Skeletal muscle satellite cell (primary cell): ENCODE results near the gene CFAP77.

ENCODE experiments used
- H3K27me3 ChIP-seq: 2 replicates; pipeline ENCODE4 v1.7.0; 2013; ENCODE audit warnings: low read length; ENCODE audit not compliant: control insufficient read depth, insufficient read depth
- H3K36me3 ChIP-seq: 2 replicates; pipeline ENCODE4 v1.7.0; 2013; ENCODE audit warnings: mild to moderate bottlenecking, control low read depth, low read length; ENCODE audit not compliant: insufficient read depth
- H3K4me1 ChIP-seq: 2 replicates; pipeline ENCODE4 v1.7.0; 2013; ENCODE audit warnings: low read length; ENCODE audit not compliant: control insufficient read depth, insufficient read depth
- H3K4me2 ChIP-seq: 2 replicates; pipeline ENCODE4 v1.7.0; 2013; ENCODE audit warnings: mild to moderate bottlenecking, low read length
- H3K4me3 ChIP-seq: 2 replicates; pipeline ENCODE4 v1.7.0; 2013; ENCODE audit warnings: low read length
- H3K9ac ChIP-seq: 2 replicates; pipeline ENCODE4 v1.7.0; 2013; ENCODE audit warnings: mild to moderate bottlenecking, low read depth, low read length, moderate library complexity
- H3K9me3 ChIP-seq: replicated peaks from 2 replicates; pipeline ENCODE4 v1.7.0; 2013; ENCODE audit warnings: mild to moderate bottlenecking, control low read depth, low read length

The CFAP77 gene

GRCh38 chr9:132546148-132547051 lies 136.4 kb downstream of the CFAP77 start:
- H3K4me3 ChIP-seq, result peak overlapping the region; percentile 50
- no peak overlapping the region for H3K9ac ChIP-seq
- H3K27me3 ChIP-seq, result peaks cover 74% of the 10 kb centered on the region
- H3K4me2 ChIP-seq, result peak overlapping the region; percentile 62
- no peaks in the 10 kb centered on the region for H3K4me1 ChIP-seq
- H3K36me3 ChIP-seq, result no peaks in the 10 kb centered on the region
- no peaks in the 10 kb centered on the region for H3K9me3 ChIP-seq

- no peak overlapping the region for H3K4me2 ChIP-seq
- peaks cover 69% of the 10 kb centered on the region for H3K27me3 ChIP-seq
- no peaks in the 10 kb centered on the region for H3K36me3 ChIP-seq
- no peak overlapping the region for H3K9ac ChIP-seq
- no peak overlapping the region for H3K4me3 ChIP-seq
- no peaks in the 10 kb centered on the region for H3K4me1 ChIP-seq
- no peaks in the 10 kb centered on the region for H3K9me3 ChIP-seq
Observed at GRCh38 chr9:132547052-132547431, 137.0 kb downstream of the CFAP77 start.

GRCh38 chr9:132547436-132547835 lies 137.4 kb downstream of the CFAP77 start:
- H3K27me3 ChIP-seq, result peaks cover 69% of the 10 kb centered on the region
- H3K4me2 ChIP-seq, result no peak overlapping the region
- no peaks in the 10 kb centered on the region for H3K9me3 ChIP-seq
- H3K4me3 ChIP-seq, result no peak overlapping the region
- H3K4me1 ChIP-seq, result no peaks in the 10 kb centered on the region
- no peaks in the 10 kb centered on the region for H3K36me3 ChIP-seq
- H3K9ac ChIP-seq, result no peak overlapping the region

GRCh38 chr9:132547976-132548730 lies 138.1 kb downstream of the CFAP77 start:
- Histone ChIP-seq H3K9me3 (no peaks in the 10 kb centered on the region), H3K9ac (no peak overlapping the region), H3K36me3 (no peaks in the 10 kb centered on the region), H3K4me3 (no peak overlapping the region), H3K4me1 (no peaks in the 10 kb centered on the region), H3K4me2 (no peak overlapping the region), H3K27me3 (peaks cover 65% of the 10 kb centered on the region)

GRCh38 chr9:132548751-132549640 lies 139.0 kb downstream of the CFAP77 start:
- H3K4me2 ChIP-seq, result no peak overlapping the region
- H3K36me3 ChIP-seq, result no peaks in the 10 kb centered on the region
- no peak overlapping the region for H3K4me3 ChIP-seq
- no peaks in the 10 kb centered on the region for H3K9me3 ChIP-seq
- H3K27me3 ChIP-seq, result peaks cover 60% of the 10 kb centered on the region
- no peak overlapping the region for H3K9ac ChIP-seq
- H3K4me1 ChIP-seq, result no peaks in the 10 kb centered on the region

- no peak overlapping the region for H3K4me3 ChIP-seq
- no peaks in the 10 kb centered on the region for H3K9me3 ChIP-seq
- no peak overlapping the region for H3K9ac ChIP-seq
- H3K4me1 ChIP-seq, result no peaks in the 10 kb centered on the region
- no peak overlapping the region for H3K4me2 ChIP-seq
- H3K27me3 ChIP-seq, result peaks cover 45% of the 10 kb centered on the region
- no peaks in the 10 kb centered on the region for H3K36me3 ChIP-seq
Observed at GRCh38 chr9:132551556-132551955, 141.5 kb downstream of the CFAP77 start.

GRCh38 chr9:132552041-132552440 lies 142.0 kb downstream of the CFAP77 start:
- Histone ChIP-seq H3K9ac (no peak overlapping the region), H3K4me3 (no peak overlapping the region), H3K27me3 (peaks cover 43% of the 10 kb centered on the region), H3K4me2 (no peak overlapping the region), H3K9me3 (no peaks in the 10 kb centered on the region), H3K36me3 (no peaks in the 10 kb centered on the region), H3K4me1 (no peaks in the 10 kb centered on the region)

GRCh38 chr9:132554755-132555154 lies 144.7 kb downstream of the CFAP77 start:
- Histone ChIP-seq H3K27me3 (peaks cover 43% of the 10 kb centered on the region), H3K36me3 (no peaks in the 10 kb centered on the region), H3K9ac (no peak overlapping the region), H3K9me3 (no peaks in the 10 kb centered on the region), H3K4me3 (no peak overlapping the region), H3K4me1 (no peaks in the 10 kb centered on the region), H3K4me2 (no peak overlapping the region)

- Histone ChIP-seq H3K4me2 (no peak overlapping the region), H3K4me1 (no peaks in the 10 kb centered on the region), H3K9ac (no peak overlapping the region), H3K4me3 (no peak overlapping the region), H3K27me3 (peaks cover 46% of the 10 kb centered on the region), H3K9me3 (no peaks in the 10 kb centered on the region), H3K36me3 (no peaks in the 10 kb centered on the region)
Observed at GRCh38 chr9:132555528-132555927, 145.5 kb downstream of the CFAP77 start.

GRCh38 chr9:132556235-132556634 lies 146.2 kb downstream of the CFAP77 start:
- Histone ChIP-seq H3K36me3 (no peaks in the 10 kb centered on the region), H3K4me1 (no peaks in the 10 kb centered on the region), H3K4me3 (no peak overlapping the region), H3K27me3 (peaks cover 48% of the 10 kb centered on the region), H3K4me2 (no peak overlapping the region), H3K9ac (no peak overlapping the region), H3K9me3 (no peaks in the 10 kb centered on the region)

- no peak overlapping the region for H3K9ac ChIP-seq
- no peak overlapping the region for H3K4me3 ChIP-seq
- peaks cover 53% of the 10 kb centered on the region for H3K27me3 ChIP-seq
- H3K4me1 ChIP-seq, result no peaks in the 10 kb centered on the region
- no peak overlapping the region for H3K4me2 ChIP-seq
- no peaks in the 10 kb centered on the region for H3K36me3 ChIP-seq
- H3K9me3 ChIP-seq, result no peaks in the 10 kb centered on the region
Observed at GRCh38 chr9:132556714-132557113, 146.7 kb downstream of the CFAP77 start.
